ENCODE data around the gene NBPF1.
A peak's percentile ranks its signal among the peaks of the same experiment; 100 is the strongest.
"Not testable (repeated sequence)": the region's sequence is repeated elsewhere in the genome, so short reads cannot be mapped to it uniquely, and the experiment has no call there.

The NBPF1 gene

GRCh38 chr1:16613185-16614147 lies at the start of gene NBPF1:
Gene NBPF1, minus strand, starts transcription at chr1:16613564.
- intact Hi-C loops (cut with DNase I), result no loop called here
- DNase-seq, result peak; percentile 98 to 100 (median 100)

- intact Hi-C loops (cut with DNase I); DNase-seq: not testable (repeated sequence)
Measured at GRCh38 chr1:16658234-16658633, 44.9 kb upstream of the NBPF1 start.

- intact Hi-C loops (cut with DNase I), result not testable (repeated sequence)
Measured at GRCh38 chr1:16656981-16657683, 43.8 kb upstream of the NBPF1 start.

GRCh38 chr1:16656574-16656973 lies 43.2 kb upstream of the NBPF1 start:
- intact Hi-C loops (cut with DNase I); DNase-seq: not testable (repeated sequence)

More at GRCh38 chr1:16656981-16657683, 43.8 kb upstream of the NBPF1 start:
- not testable (repeated sequence) for DNase-seq

GRCh38 chr1:16651560-16651959 lies 38.2 kb upstream of the NBPF1 start:
- DNase-seq; intact Hi-C loops (cut with DNase I): not testable (repeated sequence)

DNA sequence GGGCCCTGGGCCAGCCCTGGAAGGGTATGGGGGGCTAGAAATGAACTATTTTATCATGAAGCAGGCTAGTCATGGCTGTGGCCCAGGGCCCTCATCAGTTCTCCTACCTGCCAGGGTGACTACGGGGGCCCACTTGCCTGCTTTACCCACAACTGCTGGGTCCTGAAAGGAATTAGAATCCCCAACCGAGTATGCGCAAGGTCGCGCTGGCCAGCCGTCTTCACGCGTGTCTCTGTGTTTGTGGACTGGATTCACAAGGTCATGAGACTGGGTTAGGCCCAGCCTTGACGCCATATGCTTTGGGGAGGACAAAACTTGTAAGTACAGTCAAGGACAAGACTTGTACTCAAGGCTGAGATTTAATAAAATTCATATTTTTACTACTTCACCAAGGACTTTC lies 36.6 kb upstream of the NBPF1 start:
- intact Hi-C loops (cut with DNase I), result not testable (repeated sequence)
- DNase-seq, result peak in 3 of 10 donors; percentile 43 to 80 (median 76)

- intact Hi-C loops (cut with DNase I), result not testable (repeated sequence)
- DNase-seq, result peak in 6 of 10 donors; percentile 7 to 81 (median 35)
Measured at GRCh38 chr1:16649390-16649789, 36.0 kb upstream of the NBPF1 start.

DNA sequence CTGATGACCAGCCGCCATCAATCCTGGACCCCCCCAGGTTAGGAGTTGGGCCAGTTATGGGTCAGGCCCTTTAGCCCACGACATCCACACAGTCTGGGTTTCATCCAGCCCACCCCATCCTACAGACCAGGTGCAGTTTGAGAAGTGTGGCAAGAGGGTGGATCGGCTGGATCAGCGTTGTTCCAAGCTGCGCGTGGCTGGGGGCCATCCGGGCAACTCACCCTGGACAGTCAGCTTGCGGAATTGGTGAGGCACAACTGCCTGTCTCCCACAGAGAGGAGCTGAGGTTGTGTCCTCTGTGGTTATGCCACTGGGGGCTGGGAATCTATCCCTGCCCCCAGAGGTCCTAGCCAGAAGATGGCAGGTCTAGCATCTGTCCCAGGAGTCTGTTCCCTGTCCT lies 35.4 kb upstream of the NBPF1 start:
- DNase-seq, result peak in 5 of 10 donors; percentile 6 to 53 (median 50)
- intact Hi-C loops (cut with DNase I), result not testable (repeated sequence)

DNA sequence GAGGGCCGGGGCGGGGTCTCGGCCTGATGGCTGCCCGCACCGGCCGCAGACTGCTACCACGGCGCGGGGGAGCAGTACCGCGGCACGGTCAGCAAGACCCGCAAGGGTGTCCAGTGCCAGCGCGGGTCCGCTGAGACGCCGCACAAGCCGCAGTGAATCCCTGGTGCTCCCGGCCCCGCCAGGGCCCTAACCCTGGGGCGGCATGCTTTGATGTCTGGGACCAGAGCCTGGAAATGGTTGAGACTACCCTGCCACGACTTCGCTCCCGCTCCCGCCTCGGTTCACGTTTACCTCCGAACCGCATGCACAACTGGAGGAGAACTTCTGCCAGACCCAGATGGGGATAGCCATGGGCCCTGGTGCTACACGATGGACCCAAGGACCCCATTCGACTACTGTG lies 34.9 kb upstream of the NBPF1 start:
- DNase-seq, result peak in 5 of 10 donors; percentile 6 to 78 (median 31)
- intact Hi-C loops (cut with DNase I), result not testable (repeated sequence)

DNA sequence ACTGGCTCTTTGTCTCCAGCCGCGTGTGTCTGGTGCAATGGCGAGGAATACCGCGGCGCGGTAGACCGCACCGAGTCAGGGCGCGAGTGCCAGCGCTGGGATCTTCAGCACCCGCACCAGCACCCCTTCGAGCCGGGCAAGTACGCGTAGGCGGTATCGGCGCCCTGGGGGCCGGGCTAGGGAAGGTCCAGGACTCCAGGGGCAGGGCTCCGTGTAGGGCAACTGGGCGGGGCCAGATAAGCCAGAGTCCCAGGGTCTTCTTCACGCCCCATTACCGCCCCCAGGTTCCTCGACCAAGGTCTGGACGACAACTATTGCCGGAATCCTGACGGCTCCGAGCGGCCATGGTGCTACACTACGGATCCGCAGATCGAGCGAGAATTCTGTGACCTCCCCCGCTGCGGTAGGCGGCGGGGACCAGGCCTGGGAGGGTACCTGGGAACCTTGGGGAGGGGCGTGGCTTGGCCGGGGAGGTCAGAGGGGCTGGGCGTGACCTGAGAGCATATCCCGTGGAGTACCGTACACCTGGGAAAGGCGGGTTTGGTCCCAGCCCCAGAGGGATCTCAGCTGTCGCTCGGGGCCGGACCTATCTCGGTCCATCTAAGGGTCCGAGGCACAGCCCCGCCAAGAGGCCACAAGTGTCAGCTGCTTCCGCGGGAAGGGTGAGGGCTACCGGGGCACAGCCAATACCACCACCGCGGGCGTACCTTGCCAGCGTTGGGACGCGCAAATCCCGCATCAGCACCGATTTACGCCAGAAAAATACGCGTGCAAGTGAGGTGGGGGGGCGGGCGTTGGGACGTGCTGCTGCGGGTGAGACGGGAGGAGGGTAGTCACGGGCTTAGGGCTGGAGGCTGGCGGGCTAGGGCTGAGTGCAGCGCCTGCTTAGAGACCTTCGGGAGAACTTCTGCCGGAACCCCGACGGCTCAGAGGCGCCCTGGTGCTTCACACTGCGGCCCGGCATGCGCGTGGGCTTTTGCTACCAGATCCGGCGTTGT lies 34.1 kb upstream of the NBPF1 start:
- intact Hi-C loops (cut with DNase I), result not testable (repeated sequence)
- DNase-seq, result peak in 5 of 10 donors; percentile 8 to 62 (median 13)

GRCh38 chr1:16646716-16647115 lies 33.4 kb upstream of the NBPF1 start:
- peak in 1 of 10 donors; percentile 48 for DNase-seq
- intact Hi-C loops (cut with DNase I), result not testable (repeated sequence)

GRCh38 chr1:16646061-16646664 lies 32.8 kb upstream of the NBPF1 start:
- intact Hi-C loops (cut with DNase I), result not testable (repeated sequence)
- peak in 7 of 10 donors; percentile 6 to 88 (median 23) for DNase-seq

- DNase-seq, result peak in 9 of 10 donors; percentile 2 to 91 (median 25)
- intact Hi-C loops (cut with DNase I), result not testable (repeated sequence)
Measured at GRCh38 chr1:16645271-16646060, 32.1 kb upstream of the NBPF1 start.

DNA sequence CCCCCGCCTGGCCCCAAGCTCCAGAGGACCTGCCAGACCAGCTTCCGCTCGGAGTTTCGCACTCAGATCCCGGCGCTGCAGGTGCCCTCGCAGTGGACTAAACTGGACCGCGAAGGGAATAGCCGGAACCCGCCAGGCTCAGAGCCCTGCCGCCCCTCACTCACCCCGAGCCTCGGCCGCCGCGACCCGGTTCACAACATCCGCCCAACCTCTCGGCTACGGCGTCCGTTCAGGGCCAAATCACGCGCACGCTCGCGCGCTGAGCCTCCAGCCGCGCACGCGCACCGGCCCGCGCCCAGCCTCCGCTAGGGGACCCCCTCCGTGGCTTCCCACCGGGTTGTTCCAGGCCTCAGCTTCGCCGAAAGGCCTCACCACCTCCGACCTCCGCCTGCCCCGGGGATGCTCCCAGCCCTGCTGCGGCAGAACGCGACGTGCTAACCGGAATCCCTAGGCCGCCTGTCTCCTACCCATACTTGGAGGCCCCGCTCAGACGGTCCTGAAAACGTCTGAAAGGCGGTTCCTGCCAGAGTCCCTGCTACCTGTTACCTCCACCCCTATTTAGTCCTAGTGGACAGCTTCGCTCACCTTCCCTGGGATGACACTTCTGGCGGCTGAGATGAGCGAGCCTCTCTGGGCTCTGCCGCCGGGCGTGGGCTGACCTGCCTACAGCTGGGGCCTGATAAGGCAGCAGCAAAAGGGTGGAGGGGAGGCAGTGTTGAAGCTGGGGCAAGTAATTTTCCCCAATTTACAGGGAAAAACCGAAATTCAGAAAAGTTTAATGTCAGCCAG lies 31.3 kb upstream of the NBPF1 start:
- DNase-seq, result peak; percentile 94 to 100 (median 100)
- intact Hi-C loops (cut with DNase I), result not testable (repeated sequence)

DNA sequence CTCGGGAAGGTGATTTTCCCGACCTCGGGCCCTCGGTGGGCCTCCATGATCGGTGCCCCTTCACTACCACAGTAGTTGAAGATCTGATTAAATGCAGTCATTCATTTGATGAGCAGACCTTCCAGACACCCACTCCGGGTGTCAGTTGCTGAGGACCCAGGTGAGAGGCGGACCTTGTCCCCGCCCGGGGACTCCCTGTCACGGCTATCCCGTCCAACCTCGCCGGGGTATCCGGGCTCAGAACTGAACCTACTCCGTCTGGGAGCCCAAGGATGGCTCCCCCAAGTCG lies 30.8 kb upstream of the NBPF1 start:
- intact Hi-C loops (cut with DNase I), result no loop called here

GRCh38 chr1:16643476-16644192 lies 30.3 kb upstream of the NBPF1 start:
- peak in 9 of 10 donors; percentile 3 to 90 (median 27) for DNase-seq
- intact Hi-C loops (cut with DNase I), result not testable (repeated sequence)

More for the DNA sequence above, 30.8 kb upstream of the NBPF1 start:
- no peak for DNase-seq

DNA sequence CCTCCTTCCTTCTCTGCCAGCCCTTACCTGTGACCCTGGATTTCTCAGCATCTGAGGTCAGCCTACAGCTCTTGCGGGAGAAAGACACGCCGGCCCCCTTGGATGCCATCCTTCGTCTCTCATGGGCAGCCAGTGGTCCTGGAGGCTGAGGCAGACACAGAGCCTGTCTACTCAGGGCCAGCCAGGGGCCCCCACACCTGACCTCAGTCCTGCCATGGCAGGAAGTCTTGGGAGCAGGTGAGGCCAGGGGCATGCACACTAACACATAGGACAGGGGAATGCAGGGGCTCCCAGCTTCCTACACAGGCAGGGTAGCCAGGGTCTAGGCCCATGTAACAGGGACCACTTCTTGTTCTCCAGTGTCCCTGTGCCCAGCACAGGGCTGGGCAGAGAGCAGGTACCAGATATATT lies 29.6 kb upstream of the NBPF1 start:
- intact Hi-C loops (cut with DNase I), result not testable (repeated sequence)
- DNase-seq, result peak in 8 of 10 donors; percentile 9 to 91 (median 28)

Data from posterior cingulate gyrus (tissue), 11 donors.